Esophagus muscularis mucosa (tissue), 4 donors: ENCODE measurements around the gene ARL2. TPM values are rescaled to one million over a fixed set of nuclear protein-coding genes. Genes with fewer than 3 reads are reported as not detected.
"Not testable (repeated sequence)": the region's sequence is repeated elsewhere in the genome, so short reads cannot be mapped to it uniquely, and the experiment has no call there.

Experiments
- DNase-seq: peaks from one replicate; pipeline ENCODE4 v3.0.0-alpha.2; 2017; ENCODE audit errors: extremely low spot score
- H3K27ac ChIP-seq, 4 donors: fragments of 200-600 bp; sonication (generic); replicated peaks in 1 of 4; 1 replicate in 3 of 4; 2 replicates in 1 of 4; pipeline ENCODE4 v1.5.1; 2016 to 2019; ENCODE audit warnings: mild to moderate bottlenecking in 1 of 4
- H3K27me3 ChIP-seq, 4 donors: fragments of 200-600 bp; sonication (generic); one replicate each; pipeline versions ENCODE4 v1.5.1 to v1.6.0; 2016 to 2019
- H3K36me3 ChIP-seq, 4 donors: fragments of 200-600 bp; sonication (generic); one replicate each; pipeline ENCODE4 v1.5.1; 2016 to 2019
- H3K4me1 ChIP-seq, 4 donors: fragments of 200-600 bp; sonication (generic); one replicate each; pipeline ENCODE4 v1.5.1; 2016 to 2019
- H3K4me3 ChIP-seq, 4 donors: fragments of 200-600 bp; sonication (generic); 1 replicate in 2 of 4; 2 replicates in 2 of 4; pipeline ENCODE4 v1.5.1; 2016 to 2019; ENCODE audit warnings: mild to moderate bottlenecking in 4 of 4, moderate library complexity in 1 of 4
- H3K9me3 ChIP-seq, 4 donors: fragments of 200-600 bp; sonication (generic); 1 replicate in 3 of 4; 2 replicates in 1 of 4; pipeline ENCODE4 v1.5.1; 2016 to 2019
- EP300 ChIP-seq: sonication (generic); formaldehyde crosslinking; IDR thresholded peaks from one replicate; pipeline ENCODE4 v1.6.1; 2017; ENCODE audit warnings: antibody characterized with exemption
- POLR2A ChIP-seq: fragments of 450-650 bp; IDR thresholded peaks from one replicate; pipeline ENCODE4 v1.6.1; 2017; ENCODE audit warnings: antibody characterized with exemption, moderate library complexity, mild to moderate bottlenecking, low read depth
- POLR2AphosphoS5 ChIP-seq, 2 donors: sonication (generic); formaldehyde crosslinking; IDR thresholded peaks; one replicate each; pipeline ENCODE4 v1.6.1; 2017; ENCODE audit warnings: antibody characterized with exemption in 2 of 2
- WGBS: methylation state at CpG from one replicate; pipeline ENCODE4 v1.1.5; 2018; 5-methylcytosine and 5-hydroxymethylcytosine counted together
- intact Hi-C: fragments of 100-400 bp; cut with DNase I; formaldehyde crosslinking; loops from one replicate; pipeline ENCODE4 v1.15.1; 2023
- total RNA-seq, 4 donors: library from RNA; depleted of rRNA; stranded (reverse); fragments of >200 nt; gene quantifications; one replicate each; pipeline versions ENCODE4 v1.1.0 to v1.2.1, GENCODE V29; 2016
- TF ChIP-seq, protein P1 (sequence below), 3 experiments: fragments of 200-600 bp in 2 of 3; fragments of 450-650 bp in 1 of 3; sonication (generic) in 2 of 3; IDR thresholded peaks; one replicate each; pipeline ENCODE4 v1.5.1; 2017 to 2019; ENCODE audit warnings: antibody characterized with exemption in 3 of 3, mild to moderate bottlenecking in 2 of 3, moderate library complexity in 1 of 3

The ARL2 gene
- total RNA-seq, 4 donors from 2014 or later = 150 to 189 (median 172) TPM

DNA sequence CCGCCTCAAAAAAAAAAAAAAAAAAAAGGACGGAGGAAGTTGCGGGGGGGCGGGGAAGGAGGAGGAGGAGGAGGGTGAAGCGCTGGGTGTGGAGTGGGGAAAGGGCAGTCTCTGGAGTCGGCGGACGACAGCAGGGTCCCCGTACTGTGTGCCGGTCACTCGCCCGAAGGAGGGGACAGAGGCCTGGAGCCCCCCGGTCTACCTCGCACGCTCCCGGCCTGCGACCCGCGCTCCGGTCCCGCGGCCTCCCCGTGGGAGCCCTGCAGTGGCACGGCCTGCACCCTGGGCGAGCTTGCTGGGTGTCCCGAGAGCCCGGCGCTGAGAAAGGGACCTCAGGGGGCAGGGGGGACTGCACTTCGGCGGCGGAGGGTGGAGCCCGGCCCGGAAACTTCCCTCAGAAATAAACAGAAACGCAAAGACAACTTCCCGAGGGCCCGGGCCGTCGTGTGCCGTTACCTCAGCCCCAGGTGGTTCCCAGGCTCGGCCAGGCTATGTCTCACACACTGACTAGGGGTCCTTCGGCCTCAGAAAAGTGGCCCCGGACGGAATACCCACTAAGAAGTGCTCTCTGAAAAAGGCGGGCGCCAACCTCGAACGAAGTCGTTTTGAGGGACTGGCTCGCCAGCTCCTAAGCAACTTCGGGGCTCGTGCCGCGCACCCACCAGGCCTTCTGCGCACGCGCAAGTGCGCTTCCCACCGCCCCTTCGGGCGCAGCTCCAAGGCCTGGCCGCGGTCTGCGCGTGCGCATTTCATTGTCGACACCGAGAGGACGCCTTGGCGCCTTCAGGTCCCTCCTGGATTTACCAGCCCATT lies 42.3 kb upstream of the ARL2 start, which contains the start of gene MAJIN:
TSS of gene MAJIN (minus strand) at position 688 of the 813 bp plus-strand sequence. CDS start 12,703 bp downstream, outside the sequence.
- no peak for DNase-seq
- Histone ChIP-seq H3K9me3 (no peaks in the 10 kb centered on the region), H3K4me3 (peak within 1 kb of the TSS; percentile 46 to 51 (median 48)), H3K4me1 (peaks cover 8 to 14% (median 13%) of the 10 kb centered on the region in 4 donors), H3K27me3 (peaks cover 0 to 7% (median 0%) of the 10 kb centered on the region in 4 donors), H3K27ac (peak within 1 kb of the TSS in 1 of 4 donors; percentile 36), H3K36me3 (no peaks in the 10 kb centered on the region)
- intact Hi-C loops = no loop called here
- no peak for TF ChIP-seq EP300
- peak; percentile 68 to 89 for TF ChIP-seq POLR2AphosphoS5 (IDR thresholded peaks at IDR 0.05)
- TF ChIP-seq, protein P1, sequence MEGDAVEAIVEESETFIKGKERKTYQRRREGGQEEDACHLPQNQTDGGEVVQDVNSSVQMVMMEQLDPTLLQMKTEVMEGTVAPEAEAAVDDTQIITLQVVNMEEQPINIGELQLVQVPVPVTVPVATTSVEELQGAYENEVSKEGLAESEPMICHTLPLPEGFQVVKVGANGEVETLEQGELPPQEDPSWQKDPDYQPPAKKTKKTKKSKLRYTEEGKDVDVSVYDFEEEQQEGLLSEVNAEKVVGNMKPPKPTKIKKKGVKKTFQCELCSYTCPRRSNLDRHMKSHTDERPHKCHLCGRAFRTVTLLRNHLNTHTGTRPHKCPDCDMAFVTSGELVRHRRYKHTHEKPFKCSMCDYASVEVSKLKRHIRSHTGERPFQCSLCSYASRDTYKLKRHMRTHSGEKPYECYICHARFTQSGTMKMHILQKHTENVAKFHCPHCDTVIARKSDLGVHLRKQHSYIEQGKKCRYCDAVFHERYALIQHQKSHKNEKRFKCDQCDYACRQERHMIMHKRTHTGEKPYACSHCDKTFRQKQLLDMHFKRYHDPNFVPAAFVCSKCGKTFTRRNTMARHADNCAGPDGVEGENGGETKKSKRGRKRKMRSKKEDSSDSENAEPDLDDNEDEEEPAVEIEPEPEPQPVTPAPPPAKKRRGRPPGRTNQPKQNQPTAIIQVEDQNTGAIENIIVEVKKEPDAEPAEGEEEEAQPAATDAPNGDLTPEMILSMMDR (IDR thresholded peaks at IDR 0.05) = peak in 1 of 3 experiments; percentile 15
- TF ChIP-seq POLR2A = no peak
- WGBS = 22% methylated on average over 56 of the region's 69 CpGs

DNA sequence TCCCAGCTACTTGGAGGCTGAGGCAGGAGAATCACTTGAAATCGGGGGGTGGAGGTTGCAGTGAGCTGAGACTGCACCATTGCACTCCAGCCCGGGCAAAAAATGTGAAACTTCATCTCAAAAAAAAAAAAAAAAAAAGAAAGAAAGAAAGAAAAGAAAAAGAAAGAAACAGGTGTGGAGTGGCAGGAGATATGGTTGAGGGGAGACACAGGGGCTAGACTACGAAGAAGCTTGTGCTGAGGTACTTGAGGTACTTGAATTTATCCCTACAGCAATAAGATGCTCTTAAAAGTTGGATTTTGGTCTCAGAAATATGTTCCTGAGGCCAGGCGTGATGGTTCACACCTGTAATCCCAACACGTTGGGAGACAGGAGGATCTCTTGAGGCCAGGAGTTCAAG lies 39.8 kb upstream of the ARL2 start:
- no peak overlapping the region for H3K27ac ChIP-seq
- intact Hi-C loops = no loop called here
- no peak overlapping the region for H3K4me3 ChIP-seq
- 76% methylated on average over 5 of the region's 5 CpGs for WGBS
- H3K27me3 ChIP-seq = peaks cover 0 to 7% (median 0%) of the 10 kb centered on the region in 4 donors
- H3K36me3 ChIP-seq = no peaks in the 10 kb centered on the region
- peaks cover 8 to 14% (median 13%) of the 10 kb centered on the region in 4 donors for H3K4me1 ChIP-seq
- TF ChIP-seq, protein P1 (IDR thresholded peaks at IDR 0.05) = no peak
- TF ChIP-seq EP300 = no peak
- TF ChIP-seq POLR2AphosphoS5 (IDR thresholded peaks at IDR 0.05) = no peak
- no peak for TF ChIP-seq POLR2A
- DNase-seq = no peak
- H3K9me3 ChIP-seq = no peaks in the 10 kb centered on the region

DNA sequence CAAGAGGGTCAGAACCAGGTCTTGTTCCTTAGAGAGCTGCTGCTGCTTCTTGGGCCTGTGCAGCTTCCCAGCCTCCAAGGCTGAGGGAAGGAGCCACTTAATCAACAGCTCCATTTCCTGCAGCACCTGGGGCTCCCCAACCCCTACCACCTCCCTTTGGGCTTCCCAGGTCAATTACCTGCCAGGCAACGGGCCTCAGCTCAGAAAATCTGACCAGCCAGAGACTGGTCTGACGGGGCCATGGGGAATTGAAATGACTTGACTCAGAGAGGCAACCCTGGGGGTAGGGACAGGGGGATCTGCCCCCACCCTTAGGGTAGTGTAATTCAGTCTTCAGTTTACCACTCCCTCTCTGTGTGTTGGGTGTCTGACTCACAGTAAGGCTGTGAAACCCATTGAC lies 37.3 kb upstream of the ARL2 start:
- intact Hi-C loops = no loop called here
- Histone ChIP-seq H3K4me3 (no peak overlapping the region), H3K36me3 (no peaks in the 10 kb centered on the region), H3K27me3 (peaks cover 0 to 7% (median 0%) of the 10 kb centered on the region in 4 donors), H3K9me3 (no peaks in the 10 kb centered on the region), H3K4me1 (peaks cover 6 to 10% (median 10%) of the 10 kb centered on the region in 4 donors), H3K27ac (no peak overlapping the region)
- WGBS = 69% methylated on average over 2 of the region's 2 CpGs
- TF ChIP-seq POLR2A = no peak
- TF ChIP-seq POLR2AphosphoS5 (IDR thresholded peaks at IDR 0.05) = no peak
- TF ChIP-seq, protein P1 (IDR thresholded peaks at IDR 0.05) = no peak
- TF ChIP-seq EP300 = no peak
- no peak for DNase-seq

DNA sequence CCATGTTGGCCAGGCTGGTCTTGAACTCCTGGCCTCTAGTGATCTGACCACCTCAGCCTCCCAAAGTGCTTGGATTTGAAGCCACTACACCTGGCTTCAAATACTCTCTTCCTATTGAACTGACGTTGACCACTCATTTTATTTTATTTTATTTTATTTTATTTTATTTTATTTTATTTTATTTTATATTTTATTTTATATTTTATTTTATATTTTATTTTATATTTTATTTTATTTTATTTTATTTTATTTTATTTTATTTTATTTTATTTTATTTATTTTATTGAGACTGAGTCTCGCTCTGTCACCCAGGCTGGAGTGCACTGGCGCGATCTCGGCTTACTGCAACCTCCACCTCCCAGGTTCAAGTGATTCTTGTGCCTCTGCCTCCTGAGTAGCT lies 30.6 kb upstream of the ARL2 start:
- H3K4me1 ChIP-seq, H3K27ac ChIP-seq, H3K9me3 ChIP-seq, H3K27me3 ChIP-seq, intact Hi-C loops, H3K36me3 ChIP-seq, H3K4me3 ChIP-seq, DNase-seq: not testable (repeated sequence)
- 78% methylated on average over 5 of the region's 5 CpGs for whole genome bisulfite sequencing

DNA sequence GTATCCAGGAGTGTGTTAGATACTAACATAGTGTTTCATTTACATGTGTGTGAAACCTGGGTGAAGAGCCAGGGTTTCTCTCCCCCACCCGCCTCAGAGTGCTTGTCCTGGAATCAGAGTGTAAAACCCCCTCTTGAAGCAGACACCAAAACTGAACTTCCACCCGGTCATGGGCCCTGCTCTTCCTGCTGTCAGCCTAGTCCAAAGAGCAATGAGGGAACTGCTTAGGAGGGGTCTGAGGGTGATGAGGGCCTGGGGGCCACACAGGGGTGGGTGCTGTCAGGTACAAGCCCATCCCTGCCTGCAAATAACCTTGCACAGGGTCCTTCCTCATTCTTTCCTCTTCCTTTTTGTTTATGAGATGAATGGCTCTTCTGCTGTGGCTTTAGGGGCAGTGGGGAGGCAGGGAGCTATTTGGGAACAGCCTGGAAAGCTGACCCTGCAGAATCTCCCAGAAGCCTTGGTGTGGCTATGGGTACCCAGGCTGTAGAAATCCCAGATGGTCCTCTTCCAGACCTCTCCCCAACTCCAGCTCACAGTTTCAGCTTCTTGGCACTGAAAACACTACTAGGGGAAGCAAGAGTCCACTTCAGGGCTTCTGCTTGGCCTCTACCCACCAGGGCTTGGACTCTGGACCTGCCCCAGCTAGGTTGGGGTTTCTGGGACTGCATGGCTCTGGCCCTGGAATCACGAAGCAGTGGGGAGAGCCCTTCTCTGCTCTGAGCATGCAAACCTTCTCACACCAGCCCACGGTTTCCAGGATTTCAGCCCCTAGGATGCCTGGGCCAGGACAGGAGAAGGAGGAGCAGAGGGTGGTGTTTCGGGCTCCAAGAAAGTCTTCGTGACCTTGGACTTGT lies 25.7 kb upstream of the ARL2 start:
- no peak for DNase-seq
- Histone ChIP-seq H3K27ac (no peak overlapping the region), H3K27me3 (peaks cover 0 to under 1% (median 0%) of the 10 kb centered on the region in 4 donors), H3K36me3 (no peaks in the 10 kb centered on the region), H3K4me3 (no peak overlapping the region), H3K4me1 (peaks cover 20 to 23% (median 20%) of the 10 kb centered on the region in 4 donors), H3K9me3 (no peaks in the 10 kb centered on the region)
- no peak for TF ChIP-seq EP300
- TF ChIP-seq, protein P1 (IDR thresholded peaks at IDR 0.05) = no peak
- TF ChIP-seq POLR2A = no peak
- no peak for TF ChIP-seq POLR2AphosphoS5 (IDR thresholded peaks at IDR 0.05)
- intact Hi-C loops = no loop called here
- WGBS = 73% methylated on average over 6 of the region's 6 CpGs
